CD4-positive, alpha-beta T cell treated with Interleukin-15 for 1 hour (primary cell): ENCODE data around the gene CCDC197.

Experiments used
- DNase-seq: peaks from one replicate; pipeline ENCODE4 v3.0.0-alpha.2; 2020

The CCDC197 gene

DNA sequence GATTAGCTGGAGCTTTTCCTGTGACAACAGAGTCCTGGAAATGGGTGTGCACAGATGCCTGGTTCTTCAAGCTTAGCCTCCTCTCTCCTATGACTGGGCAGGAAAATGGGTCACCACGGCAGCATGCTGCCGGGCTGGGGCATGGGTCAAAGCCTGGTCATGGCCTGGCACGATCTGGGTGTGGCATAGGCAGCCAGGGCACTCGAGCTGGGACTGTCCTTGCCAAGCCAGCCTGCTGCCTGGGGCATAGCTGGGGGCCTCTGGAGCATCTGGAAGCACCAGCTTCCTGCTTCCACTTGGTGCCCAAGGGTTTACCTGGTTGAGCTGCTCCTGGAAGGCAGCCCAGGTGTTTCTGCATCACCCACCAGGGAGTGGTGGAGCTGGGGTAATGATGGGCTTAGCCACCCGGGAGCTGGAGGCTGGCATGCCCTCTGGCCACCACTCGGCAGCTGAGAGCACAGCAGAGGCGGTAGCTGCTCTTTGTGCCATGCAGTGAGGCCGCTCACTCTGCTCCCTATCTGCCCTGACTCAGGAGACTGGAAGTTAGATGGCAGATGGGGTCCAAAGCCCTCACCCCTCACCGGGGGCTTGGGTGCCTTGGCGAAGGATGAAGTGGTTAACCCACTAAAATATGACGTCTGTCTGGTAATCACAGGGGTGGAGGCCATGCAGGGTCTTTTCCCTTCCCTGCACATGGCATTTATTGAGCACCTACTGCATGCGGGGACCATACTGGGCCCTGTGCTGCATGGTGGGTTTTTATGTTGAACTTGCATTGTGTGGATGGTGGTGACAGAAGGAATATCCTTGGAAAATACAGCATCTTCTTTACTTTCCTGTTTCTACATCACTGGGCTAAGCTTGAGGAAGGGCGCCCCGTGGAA is 30.7 kb downstream of the CCDC197 start:
- DNase-seq, result no peak

- no peak for DNase-seq
These were observed 31.3 kb downstream of the CCDC197 start for GRCh38 chr14:94028450-94028826.

GRCh38 chr14:94029265-94029664 is 32.2 kb downstream of the CCDC197 start:
- no peak for DNase-seq

DNA sequence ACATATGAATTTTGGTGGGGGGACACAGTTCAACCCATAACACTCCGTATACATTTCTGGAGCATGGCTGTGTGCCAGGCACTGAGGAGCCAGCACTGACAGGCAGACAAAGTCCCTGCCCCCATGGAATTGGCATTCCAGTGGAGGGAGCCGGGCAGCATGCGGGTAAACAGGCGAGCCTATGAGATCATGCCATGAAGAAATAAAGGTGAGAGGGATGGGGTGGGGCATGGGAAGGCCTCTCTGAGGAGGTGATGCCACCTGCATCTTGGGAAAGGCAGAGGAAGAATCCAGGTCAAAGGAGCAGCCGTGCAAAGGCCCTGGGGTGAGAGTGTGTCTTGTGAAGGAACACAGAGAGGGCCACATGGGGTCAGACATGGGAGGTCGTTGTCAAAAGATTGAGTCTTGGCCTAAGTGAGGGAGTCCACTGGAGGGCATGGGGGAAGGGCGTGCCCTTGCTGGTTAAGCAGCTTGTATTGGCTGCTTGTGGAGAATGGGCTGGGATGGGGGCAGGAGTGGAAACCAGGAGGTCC is 32.6 kb downstream of the CCDC197 start:
- DNase-seq, result no peak

- DNase-seq, result no peak
These were observed 33.5 kb downstream of the CCDC197 start for GRCh38 chr14:94030571-94030970.

DNA sequence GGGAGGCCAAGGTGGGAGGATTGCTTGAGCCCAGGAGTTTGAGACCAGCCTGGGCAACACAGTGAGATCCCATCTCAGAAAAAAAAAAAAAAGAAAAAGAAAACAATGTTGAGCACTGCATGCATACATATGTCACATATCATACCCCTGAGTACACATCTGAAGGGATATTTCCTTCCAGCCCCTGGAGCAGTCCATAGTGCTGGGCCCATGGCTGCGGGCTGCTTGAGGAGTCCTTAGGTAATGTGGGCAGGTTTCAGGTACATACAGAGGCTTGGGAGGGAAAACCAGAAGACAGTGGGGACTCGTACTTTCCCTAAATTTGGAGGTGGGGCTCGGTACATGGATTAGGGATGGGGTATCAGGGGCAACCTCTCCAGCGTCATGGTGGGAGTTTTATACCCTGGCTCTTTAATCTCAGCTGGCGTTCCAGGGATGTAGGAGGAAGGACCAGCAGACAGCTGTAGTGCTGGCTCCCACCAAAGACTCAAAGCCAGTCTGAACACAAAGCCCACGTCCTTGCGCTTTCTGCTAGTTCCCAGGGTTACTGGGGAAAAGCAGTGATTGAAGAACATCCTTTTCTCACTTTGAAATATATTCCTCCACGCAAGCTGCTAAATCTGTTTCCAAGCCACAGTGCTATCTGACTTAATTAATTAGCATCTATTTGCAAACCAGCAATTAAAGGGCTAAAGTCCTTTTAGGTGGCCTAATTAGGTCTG is 34.2 kb downstream of the CCDC197 start:
- DNase-seq, result no peak

DNA sequence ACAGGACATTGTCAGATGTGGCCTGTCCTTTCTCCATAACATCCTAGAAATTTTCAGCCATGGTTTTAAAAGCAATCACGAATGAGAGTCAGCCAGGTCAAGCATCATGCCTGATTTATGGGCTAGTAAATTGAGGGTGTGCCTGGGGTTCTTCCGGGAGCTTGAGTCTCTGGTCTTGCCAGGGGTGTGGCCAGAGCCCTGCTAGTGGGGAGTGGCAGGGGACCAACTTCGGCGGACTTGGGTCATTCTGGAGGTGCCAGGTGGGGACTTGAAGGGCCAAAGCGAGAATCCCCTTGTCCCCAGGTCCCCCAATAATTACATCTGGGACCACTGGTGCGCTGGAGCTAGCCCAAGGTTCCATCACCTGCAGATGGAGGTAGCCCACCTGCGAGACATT is 34.8 kb downstream of the CCDC197 start:
- no peak for DNase-seq

DNA sequence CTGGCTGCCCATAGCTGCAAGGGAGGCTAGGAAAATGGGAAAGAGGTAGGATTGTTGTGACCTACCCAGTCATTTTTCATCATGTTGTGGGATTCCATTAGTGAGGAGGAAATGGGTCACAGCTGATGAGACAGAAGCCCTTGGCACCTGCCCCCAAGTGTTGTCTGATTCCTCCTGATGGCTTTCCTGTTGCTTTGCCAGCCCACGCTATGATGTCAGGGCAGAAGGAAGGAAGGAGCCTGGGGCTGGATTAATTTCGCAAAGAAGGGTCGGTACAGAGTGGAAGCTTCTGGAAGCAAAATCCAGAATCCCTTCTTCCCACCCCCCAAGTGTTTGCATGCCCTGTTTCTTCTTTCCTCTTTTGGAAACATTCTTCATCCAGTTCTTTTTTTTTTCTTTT is 37.8 kb downstream of the CCDC197 start:
- DNase-seq, result no peak

GRCh38 chr14:94036313-94037167 is 39.4 kb downstream of the CCDC197 start:
- peak; percentile 65 for DNase-seq

DNA sequence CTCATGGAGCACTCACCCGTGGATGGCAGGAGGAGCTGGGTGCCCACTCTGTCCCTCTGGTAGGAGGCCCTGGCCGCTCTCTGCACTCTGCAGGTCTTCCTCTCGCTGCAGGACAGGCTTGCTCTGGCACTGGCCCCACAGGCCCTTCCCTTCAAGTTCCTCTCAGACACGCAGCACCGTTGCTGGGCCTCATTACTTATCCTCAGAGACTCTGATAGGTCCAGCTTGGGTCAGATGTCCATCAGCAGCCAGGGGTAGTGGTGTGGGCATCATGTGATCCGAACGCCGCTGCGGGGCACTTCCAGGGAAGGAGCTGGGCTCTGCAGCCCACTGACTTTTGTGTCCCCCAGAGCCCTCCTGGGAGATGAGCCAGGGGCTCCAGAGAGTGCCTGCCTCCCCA is 40.9 kb downstream of the CCDC197 start:
- DNase-seq, result no peak

- no peak for DNase-seq
These were observed 41.4 kb downstream of the CCDC197 start for GRCh38 chr14:94038510-94038909.

- no peak for DNase-seq
These were observed 42.0 kb downstream of the CCDC197 start for GRCh38 chr14:94038921-94039629.

GRCh38 chr14:94040247-94040646 is 43.1 kb downstream of the CCDC197 start:
- no peak for DNase-seq

GRCh38 chr14:94040796-94041195 is 43.7 kb downstream of the CCDC197 start:
- no peak for DNase-seq

DNA sequence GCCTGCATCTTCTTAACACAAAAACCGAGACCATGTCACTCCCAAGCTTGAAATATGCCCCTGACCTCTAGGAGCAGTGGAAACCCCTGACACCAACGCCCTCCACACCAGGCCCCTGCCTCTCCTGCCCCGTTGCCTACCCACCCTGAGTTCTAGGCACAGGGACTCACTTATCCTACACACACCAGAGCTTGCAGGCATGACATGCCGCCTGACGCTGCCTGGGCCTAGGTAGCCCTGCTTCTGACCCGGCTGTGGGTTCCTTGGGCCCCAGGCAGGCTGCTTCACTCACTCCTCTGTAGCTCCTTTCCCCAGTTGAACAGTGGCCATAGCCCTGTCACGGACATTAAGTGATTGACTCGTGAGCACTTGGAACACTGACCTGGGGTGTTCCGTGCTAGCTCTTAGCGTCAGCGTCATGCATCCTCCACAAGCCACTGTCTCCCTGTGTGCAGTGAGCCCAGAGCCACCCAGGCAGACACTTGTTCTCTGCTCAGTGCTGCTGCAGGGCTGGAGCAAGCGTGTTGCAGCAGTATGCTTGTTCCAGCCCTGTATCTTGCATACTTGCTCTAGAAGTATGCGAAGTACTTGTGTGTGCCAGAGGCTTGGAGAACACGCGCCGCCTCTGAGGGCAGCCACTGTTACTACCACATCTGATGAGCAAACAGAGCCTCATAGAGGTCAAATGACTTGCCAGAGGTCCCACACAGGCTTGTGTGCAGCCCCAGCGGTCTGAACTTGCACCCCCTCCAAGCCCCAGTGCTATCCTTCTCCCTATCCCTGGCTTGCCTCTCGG is 44.6 kb downstream of the CCDC197 start:
- no peak for DNase-seq

GRCh38 chr14:94042433-94043091 is 45.5 kb downstream of the CCDC197 start:
- no peak for DNase-seq

DNA sequence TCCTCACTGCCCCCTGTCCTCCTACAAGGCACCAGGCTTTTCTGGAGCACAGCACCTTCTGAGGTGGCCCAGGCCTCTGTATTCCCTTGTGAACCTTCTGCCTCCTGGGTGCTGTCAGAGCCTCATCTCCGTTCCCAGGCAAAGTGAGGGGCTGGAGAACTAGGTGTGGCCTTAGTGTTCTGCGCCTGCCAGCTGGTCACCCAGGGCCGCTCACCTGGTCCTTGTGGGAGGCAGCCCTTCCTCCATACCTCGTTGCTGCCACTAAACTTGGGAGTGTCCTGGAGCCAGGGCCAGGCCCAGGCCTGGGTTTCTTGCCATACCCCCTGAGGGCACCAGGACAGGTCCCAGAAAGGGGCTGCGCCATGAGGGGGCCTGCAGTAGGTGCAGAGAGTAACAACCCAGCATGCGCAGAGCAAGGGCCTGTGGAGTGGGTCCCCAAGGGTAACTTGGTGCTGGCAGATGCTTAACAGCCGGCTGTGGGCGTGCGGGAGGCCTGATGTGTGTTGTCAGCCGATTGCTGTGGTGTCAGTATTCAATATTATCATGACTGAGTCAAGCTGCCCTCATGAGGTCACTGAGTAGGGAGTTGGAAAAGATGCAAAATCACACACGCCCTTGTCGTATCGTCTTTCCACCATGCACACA is 46.1 kb downstream of the CCDC197 start:
- peak; percentile 16 for DNase-seq

DNA sequence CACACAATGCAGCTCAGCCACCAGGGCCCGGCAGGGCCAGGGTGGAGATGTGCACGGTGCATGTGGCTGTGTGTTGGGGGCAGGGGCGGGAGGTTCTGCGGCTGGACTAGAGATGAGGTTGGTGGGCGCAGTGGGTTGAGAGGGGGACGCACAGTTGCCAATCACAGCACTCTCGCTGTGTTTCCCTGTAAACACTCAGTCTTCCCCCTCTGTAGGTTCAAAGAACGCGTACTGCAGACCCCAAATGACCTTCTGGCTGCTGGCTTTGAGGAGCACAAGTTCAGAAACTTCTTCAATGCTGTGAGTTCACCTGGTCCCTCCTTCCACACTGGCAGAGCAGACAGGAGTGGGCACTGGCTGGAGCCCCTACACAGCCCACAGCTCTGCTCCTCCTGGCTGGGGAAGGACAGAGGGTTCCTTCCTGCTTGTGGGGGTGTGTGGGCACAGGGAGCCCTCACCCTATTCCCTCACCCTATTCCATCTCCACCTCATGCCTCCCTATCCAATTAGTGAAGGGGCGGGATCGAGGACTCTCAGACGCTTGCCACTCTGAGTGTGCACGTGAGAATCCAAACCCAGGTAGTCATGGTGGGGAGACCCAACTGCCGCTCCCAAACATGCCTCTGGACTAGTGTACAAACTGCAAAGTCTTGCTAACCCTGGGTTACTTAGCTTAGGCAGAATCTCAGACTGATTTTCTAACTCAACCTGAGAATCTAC is 46.8 kb downstream of the CCDC197 start:
- DNase-seq, result peak; percentile 14

DNA sequence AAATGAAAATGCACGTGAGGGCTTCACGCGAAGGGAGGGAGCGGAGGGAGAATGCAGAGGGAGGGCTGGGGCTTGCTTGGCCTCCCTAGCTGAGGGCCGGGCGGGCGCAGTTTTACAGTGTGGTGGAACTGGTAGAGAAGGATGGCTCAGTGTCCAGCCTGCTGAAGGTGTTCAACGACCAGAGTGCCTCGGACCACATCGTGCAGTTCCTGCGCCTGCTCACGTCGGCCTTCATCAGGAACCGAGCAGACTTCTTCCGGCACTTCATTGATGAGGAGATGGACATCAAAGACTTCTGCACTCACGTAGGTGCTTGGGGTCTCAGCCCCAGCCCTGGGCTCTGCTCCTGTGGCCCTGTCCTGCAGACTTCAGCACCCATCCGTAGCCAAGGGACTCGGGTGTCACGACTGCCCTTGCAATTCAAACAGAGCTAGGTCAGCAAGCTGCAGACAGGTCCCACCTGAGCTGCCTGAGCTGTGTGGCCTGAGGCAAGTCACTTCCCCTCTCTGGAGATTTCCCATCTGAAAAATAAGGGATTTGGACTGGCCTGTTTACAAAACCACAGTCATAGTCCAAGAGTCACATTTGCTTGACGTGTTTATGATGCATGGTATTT is 47.5 kb downstream of the CCDC197 start:
- no peak for DNase-seq
